Gastroesophageal sphincter (tissue), 4 donors: Measurements from ENCODE around the gene ANKRD50. TPM values are rescaled to one million over a fixed set of nuclear protein-coding genes. Genes with fewer than 3 reads are reported as not detected.
A peak's percentile ranks its signal among the peaks of the same experiment; 100 is the strongest.

Experiments
- ATAC-seq: fragments of 150-250 bp; one replicate; pipeline ENCODE4 v1.9.1; 2016; ENCODE audit warnings: mild to moderate bottlenecking, moderate library complexity
- H3K27ac ChIP-seq, 4 donors: fragments of 200-600 bp; sonication (generic) in 3 of 4; 1 replicate in 3 of 4; 2 replicates in 1 of 4; pipeline ENCODE4 v1.5.1; 2016 to 2019
- H3K27me3 ChIP-seq: fragments of 200-600 bp; sonication (generic); one replicate; pipeline ENCODE4 v1.5.1; 2019
- H3K36me3 ChIP-seq, 2 donors: fragments of 200-600 bp; sonication (generic); one replicate each; pipeline ENCODE4 v1.5.1; 2019; ENCODE audit warnings: control low read depth in 1 of 2
- H3K4me1 ChIP-seq, 3 donors: fragments of 200-600 bp; sonication (generic); 1 replicate in 2 of 3; 2 replicates in 1 of 3; pipeline ENCODE4 v1.5.1; 2016 to 2019; ENCODE audit warnings: control low read depth in 2 of 3
- H3K4me3 ChIP-seq, 2 donors: fragments of 200-600 bp; sonication (generic); one replicate each; pipeline ENCODE4 v1.5.1; 2019; ENCODE audit warnings: mild to moderate bottlenecking in 1 of 2, moderate library complexity in 1 of 2
- H3K9me3 ChIP-seq, 3 donors: fragments of 200-600 bp; sonication (generic); one replicate each; pipeline ENCODE4 v1.5.1; 2017 to 2019; ENCODE audit warnings: control low read depth in 2 of 3
- EP300 ChIP-seq: sonication (generic); formaldehyde crosslinking; IDR thresholded peaks from one replicate; pipeline ENCODE4 v1.6.1; 2017; ENCODE audit warnings: antibody characterized with exemption, mild to moderate bottlenecking
- POLR2A ChIP-seq, 2 donors: fragments of 450-650 bp; IDR thresholded peaks; one replicate each; pipeline ENCODE4 v1.6.1; 2017; ENCODE audit warnings: antibody characterized with exemption in 2 of 2, mild to moderate bottlenecking in 2 of 2, moderate library complexity in 1 of 2
- POLR2AphosphoS5 ChIP-seq: sonication (generic); formaldehyde crosslinking; IDR thresholded peaks from one replicate; pipeline ENCODE4 v1.6.1; 2017; ENCODE audit warnings: antibody characterized with exemption
- WGBS, 2 donors: methylation state at CpG; one replicate each; pipeline ENCODE4 v1.1.5; 2018; ENCODE audit warnings: low coverage in 1 of 2; 5-methylcytosine and 5-hydroxymethylcytosine counted together
- total RNA-seq, 4 donors: library from RNA; depleted of rRNA; stranded (reverse); fragments of >200 nt; gene quantifications; one replicate each; pipeline ENCODE4 v1.1.0, GENCODE V29; 2016
- TF ChIP-seq, protein P1 (sequence below), 4 experiments: fragments of 200-600 bp in 2 of 4; fragments of 450-650 bp in 2 of 4; sonication (generic) in 1 of 4; IDR thresholded peaks; one replicate each; pipeline ENCODE4 v1.5.1; 2017 to 2019; ENCODE audit warnings: antibody characterized with exemption in 4 of 4, mild to moderate bottlenecking in 2 of 4, moderate library complexity in 2 of 4

The ANKRD50 gene
- total RNA-seq, 4 donors from 2014 or later = 15.5 to 28.3 (median 24.7) TPM

GRCh38 chr4:124749421-124749820, 36.9 kb upstream of the ANKRD50 start:
- no peak for ATAC-seq
- Histone ChIP-seq H3K27me3 (no peaks in the 10 kb centered on the region), H3K36me3 (no peaks in the 10 kb centered on the region), H3K4me3 (no peak overlapping the region), H3K27ac (no peak overlapping the region), H3K4me1 (peaks cover 0 to 11% (median 4%) of the 10 kb centered on the region in 3 donors), H3K9me3 (no peaks in the 10 kb centered on the region)
- WGBS, 2 donors = 92 to 97% methylated on average over 2 of the region's 2 CpGs
- TF ChIP-seq POLR2AphosphoS5 (no peak), POLR2A (IDR thresholded peaks at IDR 0.05) (no peak)
- TF ChIP-seq, protein P1, sequence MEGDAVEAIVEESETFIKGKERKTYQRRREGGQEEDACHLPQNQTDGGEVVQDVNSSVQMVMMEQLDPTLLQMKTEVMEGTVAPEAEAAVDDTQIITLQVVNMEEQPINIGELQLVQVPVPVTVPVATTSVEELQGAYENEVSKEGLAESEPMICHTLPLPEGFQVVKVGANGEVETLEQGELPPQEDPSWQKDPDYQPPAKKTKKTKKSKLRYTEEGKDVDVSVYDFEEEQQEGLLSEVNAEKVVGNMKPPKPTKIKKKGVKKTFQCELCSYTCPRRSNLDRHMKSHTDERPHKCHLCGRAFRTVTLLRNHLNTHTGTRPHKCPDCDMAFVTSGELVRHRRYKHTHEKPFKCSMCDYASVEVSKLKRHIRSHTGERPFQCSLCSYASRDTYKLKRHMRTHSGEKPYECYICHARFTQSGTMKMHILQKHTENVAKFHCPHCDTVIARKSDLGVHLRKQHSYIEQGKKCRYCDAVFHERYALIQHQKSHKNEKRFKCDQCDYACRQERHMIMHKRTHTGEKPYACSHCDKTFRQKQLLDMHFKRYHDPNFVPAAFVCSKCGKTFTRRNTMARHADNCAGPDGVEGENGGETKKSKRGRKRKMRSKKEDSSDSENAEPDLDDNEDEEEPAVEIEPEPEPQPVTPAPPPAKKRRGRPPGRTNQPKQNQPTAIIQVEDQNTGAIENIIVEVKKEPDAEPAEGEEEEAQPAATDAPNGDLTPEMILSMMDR (IDR thresholded peaks at IDR 0.05) = no peak

DNA sequence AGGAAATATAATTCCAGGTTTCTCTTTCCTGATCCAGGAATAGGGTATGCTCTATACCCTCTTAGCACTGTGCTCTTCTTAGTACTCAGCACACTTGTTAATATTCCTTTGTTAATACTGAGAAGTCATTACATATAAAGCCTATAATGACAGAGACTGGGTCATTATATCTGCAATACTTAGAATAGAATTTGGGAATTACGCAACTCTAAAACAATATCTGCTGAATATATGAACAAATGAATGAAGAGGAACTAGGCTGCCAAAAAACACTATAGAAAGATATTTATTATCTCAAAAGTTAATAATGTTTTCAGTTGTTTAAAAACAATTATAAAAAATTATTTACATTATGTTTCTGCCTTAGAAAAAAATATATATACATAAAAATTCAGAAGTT, 36.4 kb upstream of the ANKRD50 start:
- no peak overlapping the region for H3K27ac ChIP-seq
- H3K9me3 ChIP-seq = no peaks in the 10 kb centered on the region
- H3K27me3 ChIP-seq = no peaks in the 10 kb centered on the region
- WGBS, 2 donors = 92 to 100% methylated on average over 1 of the region's 1 CpG
- TF ChIP-seq POLR2A (IDR thresholded peaks at IDR 0.05) = no peak
- TF ChIP-seq POLR2AphosphoS5 = no peak
- TF ChIP-seq, protein P1 (IDR thresholded peaks at IDR 0.05) = no peak
- no peak for TF ChIP-seq EP300
- ATAC-seq = no peak
- H3K4me1 ChIP-seq = peaks cover 0 to 11% (median 4%) of the 10 kb centered on the region in 3 donors
- no peaks in the 10 kb centered on the region for H3K36me3 ChIP-seq
- H3K4me3 ChIP-seq = no peak overlapping the region

- peak; percentile 22 for ATAC-seq
- Histone ChIP-seq H3K4me1 (peaks cover 0 to 11% (median 4%) of the 10 kb centered on the region in 3 donors), H3K9me3 (no peaks in the 10 kb centered on the region), H3K27ac (peak overlapping the region in 1 of 4 donors; percentile 32), H3K4me3 (no peak overlapping the region), H3K27me3 (no peaks in the 10 kb centered on the region), H3K36me3 (no peaks in the 10 kb centered on the region)
- no peak for TF ChIP-seq EP300
- TF ChIP-seq POLR2A (IDR thresholded peaks at IDR 0.05) = no peak
- no peak for TF ChIP-seq POLR2AphosphoS5
- TF ChIP-seq, protein P1 (IDR thresholded peaks at IDR 0.05) = no peak
- 26 to 38% methylated on average over 5 of the region's 5 CpGs for WGBS, 2 donors
Measured at GRCh38 chr4:124745985-124746801, 33.7 kb upstream of the ANKRD50 start.

GRCh38 chr4:124743711-124744110, 31.2 kb upstream of the ANKRD50 start:
- no peak for ATAC-seq
- H3K27ac ChIP-seq = no peak overlapping the region
- WGBS, 2 donors = 73 to 82% methylated on average over 4 to 5 of the region's 5 CpGs
- H3K9me3 ChIP-seq = no peaks in the 10 kb centered on the region
- H3K27me3 ChIP-seq = no peaks in the 10 kb centered on the region
- TF ChIP-seq, protein P1 (IDR thresholded peaks at IDR 0.05) = no peak
- TF ChIP-seq POLR2AphosphoS5 (no peak), EP300 (no peak), POLR2A (IDR thresholded peaks at IDR 0.05) (no peak)
- H3K36me3 ChIP-seq = no peaks in the 10 kb centered on the region
- peaks cover 0 to 11% (median 4%) of the 10 kb centered on the region in 3 donors for H3K4me1 ChIP-seq
- no peak overlapping the region for H3K4me3 ChIP-seq

DNA sequence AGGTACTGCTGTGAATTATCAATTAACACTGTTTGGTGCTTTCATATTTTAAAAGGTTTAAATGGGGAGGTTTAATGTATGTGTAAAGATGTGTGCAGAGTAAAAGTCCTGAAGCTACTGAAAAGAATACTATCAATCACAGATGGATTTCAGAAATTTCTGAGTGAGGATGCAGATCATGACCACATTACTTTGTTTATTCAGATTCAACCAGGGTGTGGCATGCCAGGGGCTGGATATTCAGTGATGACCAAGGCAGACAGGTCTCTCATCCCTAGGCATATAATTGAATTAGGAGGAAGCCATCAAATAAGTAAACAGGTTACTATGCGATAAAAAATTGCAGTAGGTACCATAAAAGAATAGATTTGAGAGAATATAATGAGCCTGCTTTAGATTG, 28.0 kb upstream of the ANKRD50 start:
- TF ChIP-seq EP300 (no peak), POLR2A (IDR thresholded peaks at IDR 0.05) (no peak), POLR2AphosphoS5 (no peak)
- TF ChIP-seq, protein P1 (IDR thresholded peaks at IDR 0.05) = no peak
- Histone ChIP-seq H3K27me3 (no peaks in the 10 kb centered on the region), H3K4me3 (no peak overlapping the region), H3K9me3 (no peaks in the 10 kb centered on the region), H3K27ac (no peak overlapping the region), H3K4me1 (no peaks in the 10 kb centered on the region), H3K36me3 (no peaks in the 10 kb centered on the region)
- WGBS, 2 donors = 94 to 100% methylated on average over 1 of the region's 1 CpG
- no peak for ATAC-seq
